Pulmonary artery endothelial cell (primary cell): ENCODE results near the gene FRMD4B. TPM values are rescaled to one million over a fixed set of nuclear protein-coding genes. Genes with fewer than 3 reads are reported as not detected.
"Not testable (repeated sequence)": the region's sequence is repeated elsewhere in the genome, so short reads cannot be mapped to it uniquely, and the experiment has no call there.

ENCODE experiments used
- DNase-seq: peaks from one replicate; pipeline ENCODE4 v3.0.0-alpha.2; 2011; ENCODE audit warnings: low read depth, low spot score
- total RNA-seq: library from RNA; depleted of rRNA; stranded (reverse); fragments of >200 nt; gene quantifications from 2 replicates; pipeline ENCODE4 v1.2.3, GENCODE V29; 2014

Gene FRMD4B
- total RNA-seq, 1 donor from 2014 or later, result 96.7 TPM

- DNase-seq, result not testable (repeated sequence)
Observed at GRCh38 chr3:69322512-69322911, 63.4 kb downstream of the FRMD4B start.

- DNase-seq, result no peak
Observed at GRCh38 chr3:69322158-69322509, 63.8 kb downstream of the FRMD4B start.

- DNase-seq, result no peak
Observed at GRCh38 chr3:69321301-69322157, 64.4 kb downstream of the FRMD4B start.

- no peak for DNase-seq
Observed at GRCh38 chr3:69320871-69321271, 65.0 kb downstream of the FRMD4B start.

- DNase-seq, result no peak
Observed at GRCh38 chr3:69319652-69320051, 66.2 kb downstream of the FRMD4B start.

GRCh38 chr3:69318410-69318809, 67.5 kb downstream of the FRMD4B start:
- DNase-seq, result no peak

- DNase-seq, result no peak
Observed at GRCh38 chr3:69313251-69313650, 72.6 kb downstream of the FRMD4B start.

GRCh38 chr3:69309814-69310213, 76.1 kb downstream of the FRMD4B start:
- no peak for DNase-seq

GRCh38 chr3:69306239-69307185, 79.4 kb downstream of the FRMD4B start:
- DNase-seq, result peak; percentile 63

GRCh38 chr3:69305011-69305410, 80.9 kb downstream of the FRMD4B start:
- no peak for DNase-seq

GRCh38 chr3:69304396-69304795, 81.5 kb downstream of the FRMD4B start:
- DNase-seq, result no peak

- no peak for DNase-seq
Observed at GRCh38 chr3:69300296-69300695, 85.6 kb downstream of the FRMD4B start.

GRCh38 chr3:69299344-69299743, 86.5 kb downstream of the FRMD4B start:
- no peak for DNase-seq

- DNase-seq, result no peak
Observed at GRCh38 chr3:69297501-69297900, 88.4 kb downstream of the FRMD4B start.

- DNase-seq, result no peak
Observed at GRCh38 chr3:69296995-69297394, 88.9 kb downstream of the FRMD4B start.

- DNase-seq, result no peak
Observed at GRCh38 chr3:69294014-69294766, 91.7 kb downstream of the FRMD4B start.

- DNase-seq, result no peak
Observed at GRCh38 chr3:69292959-69293574, 92.8 kb downstream of the FRMD4B start.

GRCh38 chr3:69292185-69292584, 93.7 kb downstream of the FRMD4B start:
- no peak for DNase-seq

- DNase-seq, result no peak
Observed at GRCh38 chr3:69290430-69290829, 95.5 kb downstream of the FRMD4B start.

GRCh38 chr3:69290006-69290405, 95.9 kb downstream of the FRMD4B start:
- DNase-seq, result no peak
